HG02970 (cell line): ENCODE data around the gene SMYD2.

ENCODE experiments used
- ATAC-seq: cut with Tn5 transposase; IDR thresholded peaks from one replicate; pipeline ENCODE4 v1.9.1; 2021; ENCODE audit warnings: mild to moderate bottlenecking, moderate library complexity, moderate number of reproducible peaks; ENCODE audit not compliant: unreplicated experiment, low FRiP score

The SMYD2 gene, protein sequence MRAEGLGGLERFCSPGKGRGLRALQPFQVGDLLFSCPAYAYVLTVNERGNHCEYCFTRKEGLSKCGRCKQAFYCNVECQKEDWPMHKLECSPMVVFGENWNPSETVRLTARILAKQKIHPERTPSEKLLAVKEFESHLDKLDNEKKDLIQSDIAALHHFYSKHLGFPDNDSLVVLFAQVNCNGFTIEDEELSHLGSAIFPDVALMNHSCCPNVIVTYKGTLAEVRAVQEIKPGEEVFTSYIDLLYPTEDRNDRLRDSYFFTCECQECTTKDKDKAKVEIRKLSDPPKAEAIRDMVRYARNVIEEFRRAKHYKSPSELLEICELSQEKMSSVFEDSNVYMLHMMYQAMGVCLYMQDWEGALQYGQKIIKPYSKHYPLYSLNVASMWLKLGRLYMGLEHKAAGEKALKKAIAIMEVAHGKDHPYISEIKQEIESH

DNA sequence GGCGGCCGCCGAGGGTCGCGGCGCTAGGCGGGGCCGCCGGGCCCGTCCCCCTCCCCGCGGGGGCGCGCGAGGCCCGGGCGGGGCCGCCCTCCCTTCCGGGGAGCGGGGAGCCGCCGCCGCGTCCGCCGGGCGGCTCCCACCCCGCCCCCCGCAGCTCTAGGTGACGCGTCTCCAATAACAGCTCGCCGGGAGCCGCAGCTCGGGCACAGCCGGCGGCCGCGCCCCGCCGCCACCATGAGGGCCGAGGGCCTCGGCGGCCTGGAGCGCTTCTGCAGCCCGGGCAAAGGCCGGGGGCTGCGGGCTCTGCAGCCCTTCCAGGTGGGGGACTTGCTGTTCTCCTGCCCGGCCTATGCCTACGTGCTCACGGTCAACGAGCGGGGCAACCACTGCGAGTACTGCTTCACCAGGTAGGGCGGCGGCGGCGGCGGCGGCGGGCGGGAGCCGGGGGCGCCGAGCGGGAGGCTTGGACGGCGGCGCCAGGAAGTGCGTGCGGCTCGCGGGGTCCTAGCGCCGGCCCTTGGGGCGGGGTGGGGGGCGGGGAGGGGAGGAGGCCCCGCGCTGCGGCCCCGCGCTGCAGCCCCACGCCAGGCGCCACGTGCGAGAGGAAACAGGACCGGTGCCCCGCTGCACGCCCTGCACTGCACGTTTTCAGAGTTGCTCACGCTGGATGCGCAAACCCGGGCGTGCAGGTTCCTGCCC, at the start of gene SMYD2:
Gene SMYD2, plus strand, starts transcription at position 139 of the 699 bp plus-strand sequence. Its CDS starts 96 bp downstream, at position 235.
- peak; percentile 75 for ATAC-seq

DNA sequence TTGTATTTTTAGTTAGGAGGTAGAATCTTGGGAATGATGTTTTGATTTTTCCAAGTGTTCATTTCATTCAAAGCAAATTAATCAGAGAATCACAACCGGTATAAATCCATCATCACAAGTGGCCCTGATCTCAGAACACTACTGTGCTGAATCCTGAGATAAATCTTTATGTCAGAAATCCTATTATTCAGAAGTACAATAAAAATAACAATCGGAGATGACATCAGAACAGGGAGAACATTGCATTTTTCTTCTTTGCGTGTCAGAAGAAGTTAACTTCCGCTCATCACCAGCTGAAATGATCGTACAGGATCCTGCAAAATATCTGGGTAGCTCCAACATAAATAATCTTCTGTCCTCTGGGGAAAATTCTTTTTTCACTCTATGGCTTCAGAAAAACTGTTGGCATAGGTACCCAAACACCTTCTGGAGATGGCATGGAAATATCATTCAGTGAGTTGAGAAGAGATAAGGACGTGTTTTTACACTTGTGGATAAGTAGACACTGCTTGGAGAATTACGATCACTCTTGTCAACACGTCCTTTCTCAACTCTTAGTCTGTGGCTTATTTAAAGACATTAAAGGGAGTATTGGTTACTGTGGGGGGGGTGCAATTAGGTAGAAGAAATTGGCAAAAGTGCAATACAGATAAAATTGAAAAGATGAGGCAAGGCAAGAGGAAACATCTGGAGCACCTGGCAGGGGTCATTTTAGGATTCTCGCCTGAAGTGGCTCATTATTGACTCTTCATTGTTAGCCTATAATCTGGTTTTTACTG, 46.9 kb upstream of the SMYD2 start:
- ATAC-seq = no peak

DNA sequence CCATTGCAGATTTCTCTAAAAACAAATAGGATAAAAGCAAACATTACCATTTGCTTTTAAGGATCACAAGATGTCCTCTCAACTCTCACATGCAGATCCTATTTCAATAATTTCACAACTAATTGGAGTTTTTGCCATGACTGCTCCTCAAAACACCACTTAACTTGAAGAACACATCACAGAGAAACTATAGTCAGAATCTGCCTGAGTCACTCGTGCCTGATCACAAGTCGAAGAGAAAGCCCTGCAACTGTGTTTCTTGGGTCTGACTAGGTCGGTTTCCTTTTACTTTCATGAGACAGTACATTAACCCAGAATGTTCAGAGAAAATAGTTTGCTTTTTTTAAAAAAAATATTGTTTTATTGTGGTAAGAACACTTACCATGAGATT, 46.3 kb upstream of the SMYD2 start:
- ATAC-seq = no peak

DNA sequence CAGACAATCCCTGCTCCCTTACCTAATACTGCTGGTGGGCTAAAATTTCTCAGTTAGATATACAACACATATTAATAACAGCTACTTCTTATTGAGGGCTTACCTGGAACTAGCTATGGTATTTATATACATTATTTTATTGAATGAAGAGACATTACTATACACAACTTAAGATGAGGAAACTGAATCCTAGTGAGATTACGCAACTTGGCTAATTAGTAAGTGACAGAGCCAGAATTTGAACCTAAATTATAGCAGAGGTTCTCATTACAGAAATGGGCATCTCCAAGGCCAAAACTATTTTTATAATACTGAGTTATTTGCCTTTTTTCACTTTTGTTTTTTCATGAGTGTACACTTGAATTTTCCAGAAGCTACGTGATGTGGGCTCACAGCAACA, 44.5 kb upstream of the SMYD2 start:
- ATAC-seq = no peak

DNA sequence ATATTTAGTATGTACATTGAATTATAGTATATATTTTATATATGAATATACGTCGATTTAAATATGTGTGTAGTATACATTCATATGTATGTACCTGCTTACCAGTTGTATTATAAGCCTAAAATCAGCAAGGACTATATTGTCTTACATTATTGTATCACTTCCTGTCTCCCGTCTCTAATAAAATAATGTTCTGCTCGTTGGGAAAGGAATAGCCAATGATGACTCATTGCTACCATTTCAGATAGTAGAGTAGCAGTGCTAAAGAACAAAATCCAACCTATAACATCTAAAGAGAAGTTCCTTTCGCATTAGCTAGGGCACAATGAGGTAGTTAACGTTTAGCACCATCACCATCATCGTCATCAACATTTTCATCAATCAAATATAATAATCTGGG, 39.9 kb upstream of the SMYD2 start:
- ATAC-seq = no peak

DNA sequence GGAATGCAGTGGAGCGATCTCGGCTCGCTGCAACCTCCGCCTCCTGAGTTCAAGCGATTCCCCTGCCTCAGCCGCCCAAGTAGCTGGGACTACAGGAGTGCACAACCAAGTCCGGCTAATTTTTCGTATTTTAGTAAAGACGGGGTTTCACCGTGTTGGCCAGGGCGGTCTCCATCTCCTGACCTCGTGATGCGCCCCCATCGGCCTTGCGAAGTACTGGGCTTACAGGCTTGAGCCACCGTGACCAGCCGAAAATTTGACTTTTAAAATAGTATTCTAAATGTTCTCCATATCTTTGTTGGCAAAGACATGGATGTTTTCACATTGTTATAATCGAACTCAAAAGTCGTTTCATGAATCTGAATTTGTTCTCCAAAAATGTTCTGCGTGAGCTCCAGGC, 36.7 kb upstream of the SMYD2 start:
- ATAC-seq = no peak

DNA sequence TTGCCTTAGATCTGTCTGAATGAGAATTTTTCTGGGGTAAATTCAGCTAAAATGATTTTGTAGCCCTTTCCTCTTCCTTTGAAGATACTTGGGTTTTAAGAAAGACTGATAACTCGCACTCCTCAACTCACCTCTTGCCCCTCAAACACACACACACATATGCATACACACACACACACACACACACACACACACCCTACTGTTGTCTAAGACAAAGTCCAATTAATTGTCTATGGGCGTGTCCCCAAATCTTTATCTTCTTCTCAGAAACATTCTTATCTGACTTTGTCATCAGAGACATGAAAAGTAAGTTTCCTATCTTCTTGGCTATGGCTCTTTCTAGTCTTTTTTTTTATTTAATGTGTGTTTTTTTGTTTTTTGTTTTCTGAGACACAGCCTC, 36.1 kb upstream of the SMYD2 start:
- no peak for ATAC-seq

DNA sequence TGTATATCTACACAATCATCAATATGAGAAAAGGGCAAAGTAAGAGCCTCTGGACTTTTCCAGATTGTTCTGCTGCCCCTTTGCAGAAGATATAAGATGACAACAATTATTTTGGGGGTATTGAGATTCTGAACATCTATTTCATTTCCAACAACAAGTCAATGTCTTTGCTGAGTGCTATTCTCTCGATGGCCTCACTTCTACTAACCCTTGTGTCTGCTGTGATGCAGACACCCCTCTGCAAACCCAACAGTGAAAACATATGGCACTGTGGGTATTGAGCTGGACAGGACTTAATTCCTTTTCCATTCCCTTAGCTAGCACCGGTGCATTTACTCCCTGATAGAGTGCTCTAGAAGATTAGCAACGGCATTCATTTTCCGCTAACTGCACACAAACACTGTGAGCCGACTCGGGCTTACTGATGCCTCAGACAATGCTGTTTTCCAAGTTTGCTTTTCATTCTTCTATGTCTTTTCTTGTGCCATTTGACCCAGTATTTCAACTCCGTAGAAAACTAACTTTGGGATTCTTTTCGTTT, 33.4 kb upstream of the SMYD2 start:
- no peak for ATAC-seq

DNA sequence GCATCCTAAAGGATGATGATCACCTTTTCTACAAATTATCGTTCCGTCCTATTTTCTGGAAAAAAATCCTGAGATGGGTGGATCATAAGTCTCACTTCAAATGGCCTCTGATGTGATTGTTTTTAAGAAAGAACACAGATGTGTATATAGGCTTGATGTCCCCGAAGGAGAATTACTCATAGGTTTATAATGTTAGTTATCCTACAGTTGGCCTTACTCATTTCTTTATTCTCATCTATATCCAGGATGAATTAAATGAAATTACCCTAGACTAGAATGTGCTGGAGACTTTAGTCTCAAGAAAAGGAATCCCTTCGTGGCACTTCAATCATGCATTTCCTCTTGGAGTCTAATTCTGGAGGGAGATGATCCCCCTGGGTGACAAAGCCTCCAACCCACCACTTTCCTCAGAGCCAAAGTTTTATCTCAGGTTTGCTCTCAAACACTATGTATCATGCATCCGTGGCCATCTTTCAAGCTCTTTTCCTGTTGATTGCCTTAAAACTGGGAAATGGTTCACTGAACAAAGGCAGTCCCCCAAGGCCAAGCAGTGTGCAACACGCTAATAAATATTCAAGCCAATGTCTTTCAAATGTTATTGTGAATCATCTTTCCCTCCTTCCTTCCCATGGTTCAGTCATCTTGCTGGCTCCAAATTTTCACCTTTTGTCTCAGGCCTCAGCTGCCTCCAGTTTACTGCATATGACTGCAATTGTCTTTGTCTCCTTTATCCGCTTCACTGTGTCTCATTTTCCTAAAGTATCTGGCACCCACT, 32.5 kb upstream of the SMYD2 start:
- no peak for ATAC-seq

DNA sequence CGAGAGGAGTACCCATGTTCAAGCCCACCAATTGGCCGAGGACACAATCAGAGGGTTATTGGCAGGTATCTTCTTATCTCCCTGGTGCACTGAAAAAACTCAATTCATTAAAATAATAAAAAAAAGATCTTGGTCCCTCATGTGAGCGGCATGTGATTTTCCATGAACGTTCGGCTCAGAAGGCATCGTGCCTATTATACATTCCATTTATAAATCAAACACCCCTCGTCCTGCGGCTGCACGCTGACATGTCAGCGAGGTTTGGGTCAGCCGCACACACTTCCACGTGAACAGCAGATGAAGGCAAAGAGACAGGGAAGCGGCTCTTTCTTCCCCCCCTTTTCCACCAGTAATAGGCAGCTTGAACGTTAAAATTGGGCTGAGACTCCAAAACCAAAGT, 31.3 kb upstream of the SMYD2 start:
- ATAC-seq = no peak

DNA sequence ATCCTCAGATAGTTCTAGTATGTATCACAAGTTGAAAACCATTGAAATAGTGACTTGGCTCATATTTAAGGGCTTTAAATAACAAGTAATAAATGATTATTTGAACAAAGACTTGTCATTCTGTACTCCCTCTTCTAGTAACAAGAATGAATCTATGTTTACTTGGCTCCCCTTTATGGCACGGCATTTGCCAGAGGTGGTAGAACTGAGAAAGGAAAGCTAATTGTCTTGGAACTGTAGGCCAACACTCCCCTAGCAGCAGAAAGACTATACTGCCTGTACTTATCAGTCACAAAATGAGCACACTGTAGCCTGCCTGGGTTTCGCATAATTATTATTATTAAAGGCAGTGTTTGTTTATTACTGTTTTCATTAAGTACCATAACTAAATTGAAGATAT, 29.6 kb upstream of the SMYD2 start:
- ATAC-seq = no peak

DNA sequence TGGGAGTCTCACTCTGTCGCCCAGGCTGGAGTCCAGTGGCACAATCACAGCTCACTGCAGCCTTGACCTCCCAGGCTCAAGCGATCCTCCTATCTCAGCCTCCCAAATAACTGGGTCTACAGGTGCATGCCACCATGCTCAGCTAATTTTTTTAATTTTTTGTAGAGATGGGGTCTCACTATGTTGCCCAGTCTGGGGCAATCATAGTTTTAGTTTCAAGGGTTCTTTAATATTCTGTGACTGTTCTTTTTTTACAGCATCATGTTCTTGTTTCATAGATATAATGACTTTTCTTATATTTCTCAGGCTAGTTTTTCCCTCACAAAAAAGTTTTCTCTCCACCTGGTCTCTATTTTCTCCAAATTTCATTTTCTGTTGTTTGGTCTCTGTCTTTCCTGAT, 25.4 kb upstream of the SMYD2 start:
- no peak for ATAC-seq

DNA sequence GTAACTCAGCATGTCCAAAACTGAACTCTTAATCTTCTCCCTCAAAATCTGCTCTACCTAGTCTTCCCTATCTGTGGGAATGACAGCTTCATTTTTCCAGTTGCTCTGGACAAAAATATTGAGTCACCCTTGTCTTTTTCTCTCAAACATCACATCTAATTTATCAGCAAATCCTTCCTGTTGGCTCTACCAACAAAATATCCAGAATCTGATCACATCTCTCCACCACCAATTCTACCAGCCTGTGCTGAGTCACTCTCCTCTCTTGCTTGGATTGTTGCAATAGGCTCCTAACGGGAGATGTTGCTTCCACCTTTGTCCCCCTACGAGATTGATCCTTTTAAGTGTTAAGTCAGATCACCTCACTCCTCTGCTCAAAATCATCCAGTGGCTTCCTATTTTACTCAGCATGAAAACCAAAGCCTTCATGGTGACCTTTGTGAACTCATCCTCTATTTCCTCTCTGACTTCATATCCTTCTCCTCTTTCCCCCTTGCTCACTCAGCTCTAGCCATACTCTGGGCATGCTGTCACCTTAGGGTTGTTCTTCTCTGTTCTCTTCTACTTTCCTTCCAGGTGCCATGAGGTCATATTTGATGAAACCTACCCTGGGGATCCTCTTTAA, 21.5 kb upstream of the SMYD2 start:
- no peak for ATAC-seq

DNA sequence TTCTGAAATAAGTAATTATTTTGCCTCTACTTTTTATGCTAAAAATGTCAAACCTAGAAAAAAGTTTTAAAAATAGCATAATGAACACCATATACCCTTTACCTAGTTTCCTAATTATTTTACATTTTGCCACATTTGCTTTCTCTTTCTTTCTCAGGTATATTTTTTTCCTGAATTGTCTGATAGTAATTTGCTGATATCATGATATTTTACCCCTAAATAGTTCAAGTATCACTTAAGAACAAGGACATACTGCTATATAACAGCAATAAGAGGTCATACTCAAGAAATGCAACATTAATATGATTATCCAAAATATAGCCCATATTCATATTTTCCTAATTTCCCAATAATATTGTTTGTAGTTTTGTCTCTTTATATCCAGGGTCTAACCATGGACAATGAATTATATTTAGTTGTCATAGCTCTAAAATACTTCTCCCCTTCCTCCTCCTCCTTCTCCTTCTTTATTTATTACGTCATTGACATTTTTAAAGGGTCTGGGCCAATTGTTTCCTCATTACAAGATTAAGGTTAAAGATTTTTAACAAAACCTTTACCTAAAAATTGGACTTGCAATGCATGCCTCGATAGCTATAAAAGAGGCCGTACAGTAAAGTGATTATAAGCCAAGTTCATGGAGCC, 20.3 kb upstream of the SMYD2 start:
- no peak for ATAC-seq

DNA sequence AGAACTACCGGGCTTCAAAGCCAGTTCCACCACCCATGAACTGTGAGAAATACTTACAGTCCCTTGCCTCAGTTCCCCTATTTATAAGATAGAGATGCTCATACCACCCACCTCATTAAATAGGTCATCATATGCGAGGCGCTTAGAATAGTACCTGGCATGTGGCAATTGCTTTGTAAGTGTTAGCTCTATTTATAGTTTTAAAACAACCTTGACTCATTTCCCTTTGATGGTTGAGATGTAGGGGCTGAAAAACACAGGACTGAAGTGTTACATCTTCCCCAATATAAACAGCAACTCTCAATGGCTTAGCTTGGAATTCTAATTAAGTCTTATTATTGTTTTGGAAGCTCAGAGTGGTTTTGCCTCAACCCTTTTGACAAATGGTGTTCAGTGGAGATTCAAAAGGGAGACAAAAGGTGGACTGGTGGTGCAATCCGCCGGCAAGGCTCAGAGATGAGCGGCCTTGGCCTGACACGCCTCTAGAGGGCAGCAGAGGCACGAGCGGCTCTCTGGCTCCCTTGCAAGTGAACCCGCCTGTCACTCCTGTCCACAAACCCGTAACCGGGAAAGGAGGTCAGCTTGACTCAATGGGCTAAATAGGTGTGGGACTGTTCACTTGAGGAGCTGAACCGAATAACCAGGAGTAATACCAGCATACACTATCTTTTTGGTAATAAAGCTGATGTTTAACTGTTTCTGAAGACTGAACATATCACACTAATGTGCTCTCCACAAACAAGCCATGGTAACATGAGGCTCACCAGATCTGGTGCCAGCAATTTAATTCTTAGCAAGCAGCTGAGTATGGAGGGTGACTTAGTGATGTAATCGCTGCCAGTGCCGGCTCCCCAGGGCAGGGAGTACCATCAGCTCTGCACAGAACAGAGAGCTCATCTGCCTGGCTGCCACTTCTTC, 19.5 kb upstream of the SMYD2 start:
- ATAC-seq = peak; percentile 96

DNA sequence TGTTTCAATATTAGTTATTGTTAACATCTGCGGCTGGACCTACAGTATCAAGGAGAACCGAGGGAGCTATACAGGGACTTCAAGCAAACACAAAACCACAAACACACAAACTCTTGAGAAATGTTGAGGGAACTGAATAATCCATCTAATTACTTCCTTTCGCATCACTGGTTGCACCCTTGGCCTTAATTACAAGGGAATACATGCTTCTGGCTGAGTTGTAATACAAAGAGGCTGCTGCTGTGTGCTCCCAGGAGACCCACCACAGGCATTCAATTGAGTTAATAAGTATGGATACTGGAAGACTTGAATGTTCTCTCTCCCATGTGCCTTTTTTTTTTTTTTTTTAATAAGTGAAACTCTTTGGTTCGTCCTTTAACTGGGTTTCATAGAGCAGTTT, 16.8 kb upstream of the SMYD2 start:
- no peak for ATAC-seq

DNA sequence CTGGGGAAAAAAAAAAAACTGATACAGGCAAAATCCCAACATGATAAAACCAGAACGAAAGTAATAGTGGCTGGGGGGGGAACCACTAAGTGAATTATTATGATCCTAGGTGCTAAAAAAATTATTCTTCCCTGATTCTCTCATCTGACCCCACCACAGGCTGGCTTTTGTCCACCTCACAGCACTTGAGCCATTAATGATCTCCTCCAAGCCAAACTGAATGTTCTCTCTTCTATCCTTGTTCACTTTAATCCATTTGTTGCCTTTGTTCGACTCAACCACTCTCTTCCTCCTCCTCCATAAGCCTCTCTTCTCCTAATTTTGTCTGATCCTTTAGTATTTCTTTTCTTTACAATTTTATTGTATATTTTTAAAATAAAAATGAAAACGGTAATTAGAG, 16.0 kb upstream of the SMYD2 start:
- no peak for ATAC-seq

DNA sequence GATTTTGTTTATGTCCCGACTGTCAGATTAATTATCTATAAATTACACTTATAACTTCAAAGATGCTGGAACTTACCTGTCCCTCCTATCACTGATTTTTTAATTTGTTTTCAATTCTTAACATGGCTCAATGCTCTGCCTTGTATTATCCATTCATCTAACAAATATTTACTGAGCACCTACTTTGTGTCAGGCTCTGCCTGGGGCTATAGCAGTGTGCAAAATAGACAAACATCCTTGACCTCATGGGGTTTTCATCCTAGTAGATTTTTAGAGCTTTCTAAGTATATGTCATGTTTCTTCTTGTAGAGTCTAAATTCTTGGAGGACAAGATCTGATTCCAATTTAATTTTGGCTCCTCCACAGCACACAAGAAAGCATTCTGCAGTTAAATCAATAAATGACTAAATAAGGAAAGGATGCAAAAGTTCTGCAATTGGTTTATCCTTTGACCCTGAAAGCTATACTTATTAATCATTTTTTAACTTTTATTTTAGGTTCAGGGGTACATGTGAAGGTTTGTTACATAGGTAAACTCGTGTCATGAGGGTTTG, 10.8 kb upstream of the SMYD2 start:
- no peak for ATAC-seq
